Activated CD4-positive, alpha-beta T cell treated with anti-CD3 and anti-CD28 coated beads for 24 hours (primary cell): ENCODE data around the gene PDGFB.

Experiments used
- DNase-seq, 2 donors: peaks; one replicate each; pipeline ENCODE4 v3.0.0-alpha.2; 2020; ENCODE audit warnings: low read depth in 2 of 2

The PDGFB gene

GRCh38 chr22:39207141-39208012, 37.4 kb downstream of the PDGFB start:
- no peak for DNase-seq

- no peak for DNase-seq
Observed at GRCh38 chr22:39206491-39206890, 38.3 kb downstream of the PDGFB start.

- no peak for DNase-seq
Observed at GRCh38 chr22:39205344-39206021, 39.3 kb downstream of the PDGFB start.

GRCh38 chr22:39204216-39204615, 40.6 kb downstream of the PDGFB start:
- no peak for DNase-seq

GRCh38 chr22:39197578-39197977, 47.2 kb downstream of the PDGFB start:
- no peak for DNase-seq

- DNase-seq, result no peak
Observed at GRCh38 chr22:39194098-39194497, 50.7 kb downstream of the PDGFB start.

- no peak for DNase-seq
Observed at GRCh38 chr22:39188809-39189208, 56.0 kb downstream of the PDGFB start.

GRCh38 chr22:39185601-39186012, 59.2 kb downstream of the PDGFB start:
- no peak for DNase-seq

- DNase-seq, result no peak
Observed at GRCh38 chr22:39184586-39185577, 59.9 kb downstream of the PDGFB start.

- no peak for DNase-seq
Observed at GRCh38 chr22:39183991-39184585, 60.7 kb downstream of the PDGFB start.

- DNase-seq, result no peak
Observed at GRCh38 chr22:39182478-39183030, 62.2 kb downstream of the PDGFB start.

- DNase-seq, result no peak
Observed at GRCh38 chr22:39181778-39182177, 63.0 kb downstream of the PDGFB start.

- DNase-seq, result no peak
Observed at GRCh38 chr22:39181356-39181755, 63.4 kb downstream of the PDGFB start.

GRCh38 chr22:39179841-39180335, 64.9 kb downstream of the PDGFB start:
- no peak for DNase-seq

- DNase-seq, result no peak
Observed at GRCh38 chr22:39179401-39179827, 65.4 kb downstream of the PDGFB start.

- no peak for DNase-seq
Observed at GRCh38 chr22:39178206-39179111, 66.3 kb downstream of the PDGFB start.

- DNase-seq, result no peak
Observed at GRCh38 chr22:39177791-39178190, 67.0 kb downstream of the PDGFB start.

- no peak for DNase-seq
Observed at GRCh38 chr22:39177456-39177775, 67.4 kb downstream of the PDGFB start.

GRCh38 chr22:39176714-39177455, 67.9 kb downstream of the PDGFB start:
- no peak for DNase-seq
